HCT116 (cell line): ENCODE measurements around the gene TIGD3. TPM values are rescaled to one million over a fixed set of nuclear protein-coding genes. Genes with fewer than 3 reads are reported as not detected.

ENCODE experiments used
- ATAC-seq: fragments of 200-7000 bp; cut with Tn5 transposase; 2 replicates; pipeline ENCODE4 v1.9.1; 2020; ENCODE audit warnings: mild to moderate bottlenecking, moderate library complexity
- BruUV-seq: library from RNA; stranded (reverse); fragments of 400-500 nt; replicated peaks from 2 replicates; lab custom pipeline; 2021; lab: Mats Ljungman, UMichigan
- CTCF ChIA-PET: fragments of 300-600 bp; sonication (Branson Sonifier 250); formaldehyde crosslinking; loops from one replicate; lab custom pipeline; 2021; ENCODE audit warnings: antibody characterized with exemption; lab: Charles Lee
- POLR2A ChIA-PET: fragments of 300-600, 350-600 bp; sonication (Branson Sonifier 250); formaldehyde crosslinking; loops from one replicate; lab custom pipeline; 2021; ENCODE audit warnings: antibody characterized with exemption; lab: Charles Lee
- RAD21 ChIA-PET, 2 experiments: fragments of 300-600 bp; sonication (Branson Sonifier 250); formaldehyde crosslinking; loops; one replicate each; lab custom pipeline; 2023; ENCODE audit warnings: low total read pairs in 2 of 2; ENCODE audit not compliant: uncharacterized antibody in 2 of 2, unreplicated experiment in 2 of 2, low non-redundant PET in 1 of 2; lab: Charles Lee
- DNase-seq: peaks from one replicate; pipeline ENCODE4 v3.0.0-alpha.2; 2010; ENCODE audit warnings: low read depth, low spot score
- H2AFZ ChIP-seq: fragments of 200-600 bp; shearing (Covaris generic), sonication (generic); 2 replicates; pipeline ENCODE4 v1.6.1; 2017; ENCODE audit warnings: low read depth, mixed run types, mixed read lengths, antibody characterized with exemption, low read length; ENCODE audit not compliant: poor library complexity, severe bottlenecking
- H3K27ac ChIP-seq: 2 replicates; pipeline ENCODE4 v1.5.1; 2012; ENCODE audit warnings: low read depth, low read length
- H3K27me3 ChIP-seq: fragments of 200-600 bp; sonication (generic); 2 replicates; pipeline ENCODE4 v1.6.1; 2016; ENCODE audit warnings: mixed run types, low read length, mixed read lengths; ENCODE audit not compliant: insufficient read depth
- H3K36me3 ChIP-seq, 2 experiments: fragments of 200-500 bp in 1 of 2; fragments of 200-600 bp in 1 of 2; sonication (Bioruptor generic) in 1 of 2; sonication (generic) in 1 of 2; 2 replicates each; pipeline versions ENCODE4 v1.5.1 to v1.6.1; 2014 to 2016; ENCODE audit warnings: low read length in 2 of 2, inconsistent platforms in 1 of 2, mixed read lengths in 1 of 2, mixed run types in 1 of 2; ENCODE audit not compliant: insufficient read depth in 2 of 2, control insufficient read depth in 1 of 2
- H3K4me1 ChIP-seq, 2 experiments: fragments of 200-600 bp in 1 of 2; sonication (generic) in 1 of 2; 2 replicates each; pipeline versions ENCODE4 v1.5.1 to v1.6.1; 2012 to 2017; ENCODE audit warnings: low read length in 2 of 2, inconsistent platforms in 1 of 2, mild to moderate bottlenecking in 1 of 2, mixed read lengths in 1 of 2, mixed run types in 1 of 2, moderate library complexity in 1 of 2; ENCODE audit not compliant: insufficient read depth in 2 of 2, control insufficient read depth in 1 of 2
- H3K4me2 ChIP-seq: fragments of 200-600 bp; sonication (generic); 2 replicates; pipeline ENCODE4 v1.6.1; 2017; ENCODE audit warnings: mixed run types, low read length, mixed read lengths
- H3K4me3 ChIP-seq, 2 experiments: fragments of 200-600 bp in 1 of 2; sonication (generic) in 1 of 2; replicated peaks in 1 of 2; 2 replicates each; pipeline ENCODE4 v1.5.1; 2011 to 2016; ENCODE audit warnings: low read length in 2 of 2, control low read depth in 1 of 2, low read depth in 1 of 2, mild to moderate bottlenecking in 1 of 2, mixed read lengths in 1 of 2, mixed run types in 1 of 2
- H3K79me2 ChIP-seq: fragments of 200-600 bp; sonication (generic); 2 replicates; pipeline ENCODE4 v1.6.1; 2017; ENCODE audit warnings: mild to moderate bottlenecking, mixed run types, low read length, moderate library complexity, mixed read lengths; ENCODE audit not compliant: insufficient read depth
- H3K9ac ChIP-seq: fragments of 200-600 bp; sonication (generic); 2 replicates; pipeline ENCODE4 v1.6.1; 2016; ENCODE audit warnings: low read length, mixed read lengths
- H3K9me2 ChIP-seq: fragments of 200-600 bp; sonication (generic), shearing (Covaris generic); 2 replicates; pipeline ENCODE4 v1.6.1; 2017; ENCODE audit warnings: mixed run types, mild to moderate bottlenecking, moderate library complexity; ENCODE audit not compliant: insufficient read depth
- H3K9me3 ChIP-seq, 2 experiments: fragments of 200-500 bp in 1 of 2; fragments of 200-600 bp in 1 of 2; sonication (Bioruptor generic) in 1 of 2; sonication (generic) in 1 of 2; 2 replicates each; pipeline ENCODE4 v1.6.1; 2014 to 2017; ENCODE audit warnings: low read length in 2 of 2, mixed read lengths in 2 of 2, inconsistent platforms in 1 of 2, low read depth in 1 of 2, mild to moderate bottlenecking in 1 of 2, mixed run types in 1 of 2, moderate library complexity in 1 of 2; ENCODE audit not compliant: control insufficient read depth in 1 of 2, insufficient read depth in 1 of 2
- H4K20me1 ChIP-seq: fragments of 200-600 bp; sonication (generic), shearing (Covaris generic); 2 replicates; pipeline ENCODE4 v1.6.1; 2017; ENCODE audit warnings: mixed run types, mild to moderate bottlenecking, moderate library complexity; ENCODE audit not compliant: insufficient read depth
- CEBPB ChIP-seq: IDR thresholded peaks from 2 replicates; pipeline ENCODE4 v1.6.1; 2012; ENCODE audit warnings: low read depth
- EGR1 ChIP-seq: IDR thresholded peaks from 2 replicates; pipeline ENCODE4 v1.6.1; 2012; ENCODE audit warnings: low read depth
- EZH2phosphoT487 ChIP-seq: fragments of 200-600 bp; IDR thresholded peaks from 2 replicates; pipeline ENCODE4 v1.6.1; 2018; ENCODE audit warnings: antibody characterized with exemption, borderline replicate concordance
- FOSL1 ChIP-seq: IDR thresholded peaks from 2 replicates; pipeline ENCODE4 v1.6.1; 2012; ENCODE audit warnings: low read depth
- JUND ChIP-seq: IDR thresholded peaks from 2 replicates; pipeline ENCODE4 v1.6.1; 2012
- SIN3A ChIP-seq: IDR thresholded peaks from 2 replicates; pipeline ENCODE4 v1.6.1; 2012; ENCODE audit warnings: low read depth
- TCF7L2 ChIP-seq: IDR thresholded peaks from 2 replicates; pipeline ENCODE4 v1.7.0; 2011; ENCODE audit warnings: borderline replicate concordance, inconsistent platforms; ENCODE audit not compliant: insufficient read depth, insufficient read length; ENCODE audit errors: extremely low read depth
- YY1 ChIP-seq: IDR thresholded peaks from 2 replicates; pipeline ENCODE4 v1.6.1; 2011; ENCODE audit warnings: low read length, low read depth, moderate library complexity, mild to moderate bottlenecking; ENCODE audit not compliant: insufficient replicate concordance; ENCODE audit errors: extremely low read depth
- intact Hi-C: fragments of 100-400 bp; cut with micrococcal nuclease; formaldehyde crosslinking; loops from 2 replicates; pipeline ENCODE4 v1.10.0; 2022
- total RNA-seq: library from RNA; stranded (reverse); gene quantifications from one replicate; pipeline ENCODE4 v1.2.1, GENCODE V29; 2021; ENCODE audit not compliant: unreplicated experiment
- TF ChIP-seq, protein P1 (sequence below): IDR thresholded peaks from 2 replicates; pipeline ENCODE4 v1.6.1; 2012; ENCODE audit warnings: low read depth
- TF ChIP-seq, protein P2 (sequence below), 3 experiments: fragments of 200-600 bp in 1 of 3; sonication (generic) in 1 of 3; IDR thresholded peaks in 2 of 3; conservative IDR thresholded peaks in 1 of 3; 2 replicates each; pipeline ENCODE4 v1.5.1; 2012 to 2017; ENCODE audit warnings: low read depth in 2 of 3, low read length in 2 of 3, antibody characterized with exemption in 1 of 3, borderline replicate concordance in 1 of 3, control low read depth in 1 of 3, mild to moderate bottlenecking in 1 of 3, mixed read lengths in 1 of 3, mixed run types in 1 of 3, moderate library complexity in 1 of 3; ENCODE audit not compliant: insufficient read depth in 1 of 3
- TF ChIP-seq, protein P3 (sequence below): IDR thresholded peaks from 2 replicates; pipeline ENCODE4 v1.6.1; 2011; ENCODE audit warnings: mild to moderate bottlenecking, low read length, moderate library complexity; ENCODE audit not compliant: insufficient replicate concordance; ENCODE audit errors: extremely low read depth

Gene TIGD3
- total RNA-seq, 1 experiment from 2014 or later: 2.4 TPM

DNA sequence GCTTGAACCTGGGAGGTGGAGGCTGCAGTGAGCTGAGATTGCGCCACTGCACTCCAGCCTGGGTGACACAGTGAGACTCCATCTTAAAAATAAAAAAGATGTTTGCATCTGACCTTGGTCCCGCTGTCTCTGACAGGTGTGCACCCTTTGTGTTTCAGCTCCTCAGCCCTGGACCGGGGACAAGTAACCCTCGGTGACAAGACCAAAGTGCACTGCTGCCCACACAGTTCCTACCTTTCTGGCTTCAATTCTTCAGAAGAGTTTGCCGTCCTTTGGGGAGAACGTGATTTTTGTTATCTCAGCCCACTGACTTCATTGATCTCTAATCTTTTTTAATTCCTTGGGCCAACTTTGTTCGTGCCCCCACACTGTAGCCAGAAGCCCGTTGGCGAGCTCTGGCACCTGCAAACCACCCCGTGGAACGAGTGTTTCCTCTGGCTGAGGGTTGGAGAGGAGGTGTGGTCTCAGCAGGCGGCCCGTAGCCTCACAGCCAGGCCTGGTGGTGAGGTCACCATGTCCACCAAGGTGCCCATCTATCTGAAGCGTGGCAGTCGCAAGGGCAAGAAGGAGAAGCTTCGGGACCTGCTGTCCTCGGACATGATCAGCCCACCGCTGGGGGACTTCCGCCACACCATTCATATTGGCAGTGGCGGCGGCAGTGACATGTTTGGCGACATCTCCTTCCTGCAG is 34.0 kb upstream of the TIGD3 start:
- Histone ChIP-seq H2AFZ (no peak overlapping the region), H3K4me3 (no peak overlapping the region), H3K9ac (no peak overlapping the region), H3K9me3 (no peaks in the 10 kb centered on the region), H3K27ac (no peak overlapping the region), H3K79me2 (peaks cover 63% of the 10 kb centered on the region), H4K20me1 (no peaks in the 10 kb centered on the region), H3K36me3 (peaks cover 12 to 25% of the 10 kb centered on the region in 2 experiments; a peak in 3 of 4 replicates), H3K4me1 (peaks cover 21 to 22% of the 10 kb centered on the region in 2 experiments), H3K9me2 (no peaks in the 10 kb centered on the region), H3K27me3 (no peaks in the 10 kb centered on the region), H3K4me2 (no peak overlapping the region)
- RAD21 ChIA-PET: no interaction called here
- POLR2A ChIA-PET: no interaction called here
- CTCF ChIA-PET: no interaction called here
- ATAC-seq (no peak), DNase-seq (no peak)
- TF ChIP-seq FOSL1: no peak
- BruUV-seq: no TSS peak
- intact Hi-C loops: no loop called here

DNA sequence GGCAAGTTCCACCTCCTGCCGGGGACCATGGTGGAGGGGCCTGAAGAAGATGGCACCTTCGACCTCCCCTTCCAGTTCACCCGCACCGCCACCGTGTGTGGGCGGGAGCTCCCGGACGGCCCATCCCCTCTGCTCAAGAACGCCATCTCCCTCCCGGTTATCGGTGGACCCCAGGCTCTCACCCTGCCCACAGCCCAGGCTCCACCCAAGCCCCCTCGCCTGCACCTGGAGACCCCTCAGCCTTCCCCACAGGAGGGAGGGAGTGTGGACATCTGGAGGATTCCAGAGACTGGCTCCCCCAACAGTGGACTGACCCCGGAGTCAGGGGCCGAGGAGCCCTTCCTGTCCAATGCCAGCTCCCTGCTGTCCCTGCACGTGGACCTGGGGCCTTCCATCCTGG is 33.5 kb upstream of the TIGD3 start:
- no peak for ATAC-seq
- Histone ChIP-seq H3K4me2 (no peak overlapping the region), H3K79me2 (peaks cover 58% of the 10 kb centered on the region), H3K9me2 (no peaks in the 10 kb centered on the region), H3K9ac (no peak overlapping the region), H3K9me3 (no peaks in the 10 kb centered on the region), H3K27ac (no peak overlapping the region), H3K4me3 (no peak overlapping the region), H4K20me1 (no peaks in the 10 kb centered on the region), H3K4me1 (peaks cover 18 to 19% of the 10 kb centered on the region in 2 experiments), H2AFZ (no peak overlapping the region), H3K36me3 (peaks cover 12 to 25% of the 10 kb centered on the region in 2 experiments; a peak in 3 of 4 replicates), H3K27me3 (no peaks in the 10 kb centered on the region)
- BruUV-seq: no TSS peak
- intact Hi-C loops: no loop called here
- DNase-seq: no peak
- CTCF ChIA-PET: no interaction called here
- POLR2A ChIA-PET: no interaction called here
- RAD21 ChIA-PET: no interaction called here
- TF ChIP-seq EZH2phosphoT487 (no peak), SIN3A (no peak), YY1 (no peak), TCF7L2 (no peak), FOSL1 (no peak), EGR1 (no peak), CEBPB (no peak), JUND (no peak)
- TF ChIP-seq, protein P1, sequence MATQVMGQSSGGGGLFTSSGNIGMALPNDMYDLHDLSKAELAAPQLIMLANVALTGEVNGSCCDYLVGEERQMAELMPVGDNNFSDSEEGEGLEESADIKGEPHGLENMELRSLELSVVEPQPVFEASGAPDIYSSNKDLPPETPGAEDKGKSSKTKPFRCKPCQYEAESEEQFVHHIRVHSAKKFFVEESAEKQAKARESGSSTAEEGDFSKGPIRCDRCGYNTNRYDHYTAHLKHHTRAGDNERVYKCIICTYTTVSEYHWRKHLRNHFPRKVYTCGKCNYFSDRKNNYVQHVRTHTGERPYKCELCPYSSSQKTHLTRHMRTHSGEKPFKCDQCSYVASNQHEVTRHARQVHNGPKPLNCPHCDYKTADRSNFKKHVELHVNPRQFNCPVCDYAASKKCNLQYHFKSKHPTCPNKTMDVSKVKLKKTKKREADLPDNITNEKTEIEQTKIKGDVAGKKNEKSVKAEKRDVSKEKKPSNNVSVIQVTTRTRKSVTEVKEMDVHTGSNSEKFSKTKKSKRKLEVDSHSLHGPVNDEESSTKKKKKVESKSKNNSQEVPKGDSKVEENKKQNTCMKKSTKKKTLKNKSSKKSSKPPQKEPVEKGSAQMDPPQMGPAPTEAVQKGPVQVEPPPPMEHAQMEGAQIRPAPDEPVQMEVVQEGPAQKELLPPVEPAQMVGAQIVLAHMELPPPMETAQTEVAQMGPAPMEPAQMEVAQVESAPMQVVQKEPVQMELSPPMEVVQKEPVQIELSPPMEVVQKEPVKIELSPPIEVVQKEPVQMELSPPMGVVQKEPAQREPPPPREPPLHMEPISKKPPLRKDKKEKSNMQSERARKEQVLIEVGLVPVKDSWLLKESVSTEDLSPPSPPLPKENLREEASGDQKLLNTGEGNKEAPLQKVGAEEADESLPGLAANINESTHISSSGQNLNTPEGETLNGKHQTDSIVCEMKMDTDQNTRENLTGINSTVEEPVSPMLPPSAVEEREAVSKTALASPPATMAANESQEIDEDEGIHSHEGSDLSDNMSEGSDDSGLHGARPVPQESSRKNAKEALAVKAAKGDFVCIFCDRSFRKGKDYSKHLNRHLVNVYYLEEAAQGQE: no peak
- TF ChIP-seq, protein P2, sequence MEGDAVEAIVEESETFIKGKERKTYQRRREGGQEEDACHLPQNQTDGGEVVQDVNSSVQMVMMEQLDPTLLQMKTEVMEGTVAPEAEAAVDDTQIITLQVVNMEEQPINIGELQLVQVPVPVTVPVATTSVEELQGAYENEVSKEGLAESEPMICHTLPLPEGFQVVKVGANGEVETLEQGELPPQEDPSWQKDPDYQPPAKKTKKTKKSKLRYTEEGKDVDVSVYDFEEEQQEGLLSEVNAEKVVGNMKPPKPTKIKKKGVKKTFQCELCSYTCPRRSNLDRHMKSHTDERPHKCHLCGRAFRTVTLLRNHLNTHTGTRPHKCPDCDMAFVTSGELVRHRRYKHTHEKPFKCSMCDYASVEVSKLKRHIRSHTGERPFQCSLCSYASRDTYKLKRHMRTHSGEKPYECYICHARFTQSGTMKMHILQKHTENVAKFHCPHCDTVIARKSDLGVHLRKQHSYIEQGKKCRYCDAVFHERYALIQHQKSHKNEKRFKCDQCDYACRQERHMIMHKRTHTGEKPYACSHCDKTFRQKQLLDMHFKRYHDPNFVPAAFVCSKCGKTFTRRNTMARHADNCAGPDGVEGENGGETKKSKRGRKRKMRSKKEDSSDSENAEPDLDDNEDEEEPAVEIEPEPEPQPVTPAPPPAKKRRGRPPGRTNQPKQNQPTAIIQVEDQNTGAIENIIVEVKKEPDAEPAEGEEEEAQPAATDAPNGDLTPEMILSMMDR (IDR thresholded peaks at IDR 0.05 in 2 of 3, conservative IDR thresholded peaks at IDR 0.05 in 1 of 3; ENCODE audit: borderline replicate concordance in 1 of 3, insufficient read depth in 1 of 3, low read depth in 2 of 3, low read length in 2 of 3): no peak
- TF ChIP-seq, protein P3, sequence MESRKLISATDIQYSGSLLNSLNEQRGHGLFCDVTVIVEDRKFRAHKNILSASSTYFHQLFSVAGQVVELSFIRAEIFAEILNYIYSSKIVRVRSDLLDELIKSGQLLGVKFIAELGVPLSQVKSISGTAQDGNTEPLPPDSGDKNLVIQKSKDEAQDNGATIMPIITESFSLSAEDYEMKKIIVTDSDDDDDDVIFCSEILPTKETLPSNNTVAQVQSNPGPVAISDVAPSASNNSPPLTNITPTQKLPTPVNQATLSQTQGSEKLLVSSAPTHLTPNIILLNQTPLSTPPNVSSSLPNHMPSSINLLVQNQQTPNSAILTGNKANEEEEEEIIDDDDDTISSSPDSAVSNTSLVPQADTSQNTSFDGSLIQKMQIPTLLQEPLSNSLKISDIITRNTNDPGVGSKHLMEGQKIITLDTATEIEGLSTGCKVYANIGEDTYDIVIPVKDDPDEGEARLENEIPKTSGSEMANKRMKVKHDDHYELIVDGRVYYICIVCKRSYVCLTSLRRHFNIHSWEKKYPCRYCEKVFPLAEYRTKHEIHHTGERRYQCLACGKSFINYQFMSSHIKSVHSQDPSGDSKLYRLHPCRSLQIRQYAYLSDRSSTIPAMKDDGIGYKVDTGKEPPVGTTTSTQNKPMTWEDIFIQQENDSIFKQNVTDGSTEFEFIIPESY: no peak
